ENCODE results near the gene CMTM5.

- TF ChIP-seq CBFB (CRISPR knock-in tag; IDR thresholded peaks at IDR 0.05; ENCODE audit: low read depth): no peak
- TF ChIP-seq PRDM15 (CRISPR knock-in tag; IDR thresholded peaks at IDR 0.05): no peak
- TF ChIP-seq ATF2 (CRISPR knock-in tag; IDR thresholded peaks at IDR 0.05; ENCODE audit: borderline replicate concordance, low read depth): no peak
These were observed 17.6 kb upstream of the CMTM5 start for GRCh38 chr14:23359167-23359626.

Data from WTC11 (cell line).